Measurements from ENCODE around the gene PRSS12.

DNA sequence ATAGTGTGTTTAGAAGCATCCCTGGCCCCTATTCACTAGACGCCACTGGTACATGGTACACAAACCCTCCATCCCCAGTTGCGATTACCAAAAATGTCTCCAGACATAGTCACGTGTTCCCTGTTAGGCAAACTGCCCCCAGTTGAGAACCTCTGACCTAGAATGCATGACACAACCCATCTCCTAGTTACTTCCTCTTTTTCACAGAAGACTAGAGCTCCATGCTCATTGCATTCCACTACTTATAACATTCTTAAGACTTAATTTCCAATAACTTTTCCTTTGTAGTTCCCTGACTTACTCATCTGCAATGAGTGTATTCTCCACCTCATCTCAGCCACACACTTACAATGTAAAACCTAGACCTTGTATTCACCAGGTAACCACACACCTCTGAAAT is 68.6 kb downstream of the PRSS12 start:
- TF ChIP-seq EZH2 (IDR thresholded peaks at IDR 0.05; ENCODE audit: insufficient read depth, poor library complexity, severe bottlenecking) = no peak
- TF ChIP-seq EZH2phosphoT487 (IDR thresholded peaks at IDR 0.05; ENCODE audit: insufficient read depth, low read depth) = no peak
